HG03565 (cell line): ENCODE results near the gene HIP1.
"Not testable (repeated sequence)": the region's sequence is repeated elsewhere in the genome, so short reads cannot be mapped to it uniquely, and the experiment has no call there.

Experiments
- ATAC-seq: cut with Tn5 transposase; IDR thresholded peaks from one replicate; pipeline ENCODE4 v1.9.1; 2021; ENCODE audit warnings: mild to moderate bottlenecking, moderate library complexity; ENCODE audit not compliant: unreplicated experiment

The HIP1 gene

GRCh38 chr7:75583255-75583654, 155.5 kb downstream of the HIP1 start:
- no peak for ATAC-seq

DNA sequence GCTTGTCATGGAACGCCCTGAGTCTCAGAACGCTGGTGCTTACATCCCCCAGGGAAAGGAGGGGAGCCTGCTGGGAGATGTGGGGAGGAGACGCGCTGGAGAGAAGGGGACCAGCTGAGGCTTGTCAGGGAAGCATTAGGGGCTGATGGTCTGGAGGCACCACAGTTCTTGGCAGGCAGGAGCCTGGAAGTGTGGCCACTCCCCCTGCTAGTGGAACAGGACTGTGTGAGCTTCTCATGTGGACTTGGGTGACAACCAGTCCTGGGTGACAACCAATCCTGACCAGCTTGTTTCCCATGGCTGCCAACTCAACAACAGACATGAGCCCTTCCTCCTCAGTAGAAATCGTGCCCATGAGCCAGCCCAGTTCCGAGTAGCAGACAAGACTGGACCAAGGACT, 158.8 kb downstream of the HIP1 start:
- no peak for ATAC-seq

DNA sequence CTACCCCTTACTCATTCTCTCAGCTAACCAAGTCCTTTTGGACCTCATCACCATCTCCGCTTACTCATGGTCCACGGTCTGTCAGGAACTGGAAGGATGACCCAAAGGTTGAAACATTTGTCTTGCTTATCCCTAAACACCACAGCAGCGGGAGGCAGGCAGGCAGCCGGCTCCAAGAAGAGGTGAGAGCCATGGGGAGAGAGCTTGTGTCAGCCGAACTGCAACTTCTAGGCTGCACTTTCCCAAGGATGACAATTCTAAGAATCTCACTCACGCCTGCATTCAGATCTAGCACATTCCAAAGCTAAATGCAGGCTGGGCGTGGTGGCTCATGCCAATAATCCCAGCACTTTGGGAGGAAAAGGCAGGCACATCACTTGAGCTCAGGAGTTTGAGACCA, 160.7 kb downstream of the HIP1 start:
- ATAC-seq, result no peak

DNA sequence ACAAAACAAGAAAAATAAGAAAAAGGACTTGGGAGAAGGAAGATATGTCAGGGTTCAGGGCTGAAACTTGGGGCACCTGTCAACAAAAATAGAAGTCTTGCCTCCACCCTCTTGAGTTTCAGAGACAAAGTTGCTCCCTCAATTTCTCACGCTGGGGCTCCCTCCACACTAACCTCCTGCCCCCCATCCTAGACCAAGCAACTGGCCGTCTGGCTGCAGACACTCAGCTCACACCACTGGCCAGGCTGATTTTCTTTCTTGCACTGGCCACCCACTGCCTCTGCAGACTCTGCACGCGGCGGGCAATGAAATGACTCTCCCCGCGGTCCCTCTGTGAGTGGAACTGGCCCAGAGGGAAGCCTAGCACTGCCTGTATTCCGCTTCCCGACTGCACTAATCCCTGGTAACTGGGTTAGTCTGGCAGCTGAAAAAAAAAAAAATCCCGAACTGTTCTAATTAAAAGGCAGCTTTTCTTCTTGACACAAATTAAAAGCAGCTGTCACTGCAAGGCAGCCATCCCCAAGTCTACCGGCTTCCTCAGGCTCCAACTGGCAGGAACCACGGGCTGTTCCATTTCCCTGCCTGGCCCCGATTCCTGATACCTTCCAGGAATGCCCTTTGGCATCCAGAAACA, 163.1 kb downstream of the HIP1 start:
- no peak for ATAC-seq

GRCh38 chr7:75573477-75574019, 165.2 kb downstream of the HIP1 start:
- ATAC-seq, result no peak

GRCh38 chr7:75572814-75573213, 165.9 kb downstream of the HIP1 start:
- no peak for ATAC-seq

DNA sequence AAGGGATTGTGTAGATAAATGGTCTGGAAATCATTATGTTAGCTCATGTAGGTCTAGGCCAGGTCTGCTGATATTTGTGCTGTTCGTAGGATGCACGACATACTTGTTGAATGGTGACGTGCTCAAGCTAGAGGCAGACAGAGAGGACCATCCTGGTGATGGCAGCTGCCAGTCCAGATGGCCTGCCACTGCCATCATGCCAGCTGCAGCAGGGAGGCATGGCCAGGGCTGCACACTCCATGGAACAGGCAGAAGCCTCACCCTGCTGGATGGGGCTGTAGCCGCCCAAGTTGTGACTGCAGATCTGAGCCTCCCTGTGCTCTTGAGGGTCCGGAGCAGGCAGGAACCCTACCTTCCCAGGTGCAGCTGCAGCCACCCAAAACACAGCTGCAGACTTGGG, 166.3 kb downstream of the HIP1 start:
- no peak for ATAC-seq

DNA sequence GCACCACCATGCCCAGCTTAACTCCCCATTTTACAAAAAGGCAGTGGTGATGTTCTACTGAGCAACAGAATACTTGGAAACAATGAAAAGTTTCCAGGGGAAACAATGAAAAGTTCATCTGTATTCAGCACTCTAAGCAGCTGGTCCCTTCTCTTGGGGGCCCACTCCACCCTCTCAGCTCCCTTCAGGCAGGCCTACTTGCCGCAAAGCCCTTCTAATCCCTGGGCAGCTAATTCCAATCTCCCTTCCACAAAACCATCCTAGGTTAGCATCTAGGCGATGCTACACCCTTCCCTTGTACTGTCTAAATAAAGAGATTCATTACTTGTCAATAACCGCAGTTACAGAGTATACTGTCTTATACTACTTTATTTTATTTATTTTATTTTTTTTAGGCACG, 167.5 kb downstream of the HIP1 start:
- ATAC-seq, result no peak

GRCh38 chr7:75569629-75570282, 169.0 kb downstream of the HIP1 start:
- ATAC-seq, result not testable (repeated sequence)

DNA sequence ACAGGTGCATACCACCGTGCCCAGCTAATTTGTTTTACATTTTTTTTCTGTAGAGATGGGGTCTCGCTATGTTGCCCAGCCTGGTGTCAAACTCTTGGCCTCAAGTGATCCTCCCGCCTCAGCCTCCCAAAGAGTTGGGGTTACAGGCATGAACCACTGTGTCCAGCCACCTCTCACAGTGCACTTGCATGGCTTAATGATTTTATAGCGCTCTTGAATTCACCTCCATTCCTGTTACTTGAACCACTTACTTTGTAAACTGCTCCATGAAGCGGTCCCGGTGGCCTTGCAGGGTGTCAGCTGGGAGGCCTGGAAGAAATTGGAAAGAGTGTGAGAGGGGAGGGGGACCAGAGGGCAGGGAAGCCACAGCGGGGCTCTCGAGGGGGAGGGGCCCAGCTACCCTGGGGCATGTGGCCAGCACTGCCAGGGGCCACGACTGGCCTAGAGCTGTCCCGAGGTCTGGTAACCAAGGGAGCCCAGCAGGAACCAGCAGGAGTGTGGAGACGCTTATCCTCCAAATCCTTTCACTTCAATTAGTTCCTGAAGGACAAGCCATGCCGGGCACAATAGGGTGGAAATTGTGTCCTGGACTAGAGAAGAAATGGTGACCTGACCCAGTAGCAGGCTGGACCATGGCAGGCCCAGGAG, 170.7 kb downstream of the HIP1 start:
- no peak for ATAC-seq

- ATAC-seq, result no peak
Measured at GRCh38 chr7:75565132-75565837, 173.5 kb downstream of the HIP1 start.

DNA sequence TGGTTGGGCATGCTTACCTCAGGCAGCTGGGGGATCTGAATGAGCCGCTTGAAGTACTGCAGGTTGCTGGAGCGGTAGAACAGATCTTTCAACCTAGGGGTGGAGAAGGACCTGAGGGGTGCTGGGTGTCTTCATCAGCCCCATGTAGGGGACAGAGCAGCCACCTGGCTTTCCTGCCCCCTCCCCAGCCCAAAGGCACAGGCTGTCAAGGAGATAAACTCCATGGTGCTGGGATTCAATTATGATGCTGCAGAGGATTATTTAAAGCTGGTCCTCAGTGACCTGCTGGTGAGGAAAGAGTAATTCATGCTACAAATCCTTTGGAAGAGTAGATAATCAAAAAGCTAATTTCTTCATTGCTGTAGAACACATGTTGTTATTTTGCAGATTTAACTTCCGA, 175.6 kb downstream of the HIP1 start:
- ATAC-seq, result no peak

- ATAC-seq, result no peak
Measured at GRCh38 chr7:75559976-75560365, 178.8 kb downstream of the HIP1 start.

DNA sequence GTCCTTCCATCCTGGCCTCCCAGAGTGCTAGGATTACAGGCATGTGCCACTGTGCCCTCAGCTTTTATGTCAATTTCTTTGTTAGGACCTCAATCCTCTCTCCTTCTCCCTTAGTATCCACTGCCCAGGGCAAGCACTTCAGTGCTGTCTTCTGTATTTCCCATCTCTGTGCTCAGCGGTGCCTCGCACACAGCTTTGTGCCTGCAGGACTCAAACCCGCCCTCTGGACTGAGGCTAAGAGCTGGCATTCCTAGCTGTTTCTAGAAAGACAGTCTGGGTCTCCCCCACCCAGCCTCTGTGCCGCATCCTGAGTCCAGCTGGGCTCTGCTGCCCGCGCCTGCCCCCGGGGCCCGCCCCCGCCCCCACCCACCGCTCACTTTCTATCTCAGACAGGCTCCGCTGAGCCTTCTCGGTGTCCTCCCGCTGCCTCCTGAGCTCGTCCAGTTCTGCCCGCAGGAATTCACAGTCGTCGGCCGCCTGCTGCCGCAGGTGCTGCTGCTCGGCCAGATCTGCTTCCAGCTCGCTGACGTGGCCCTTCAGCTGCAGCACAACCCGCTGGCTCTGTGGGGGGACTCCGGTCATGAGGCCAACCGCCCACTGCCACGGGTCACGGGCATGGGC, 179.3 kb downstream of the HIP1 start:
- no peak for ATAC-seq

DNA sequence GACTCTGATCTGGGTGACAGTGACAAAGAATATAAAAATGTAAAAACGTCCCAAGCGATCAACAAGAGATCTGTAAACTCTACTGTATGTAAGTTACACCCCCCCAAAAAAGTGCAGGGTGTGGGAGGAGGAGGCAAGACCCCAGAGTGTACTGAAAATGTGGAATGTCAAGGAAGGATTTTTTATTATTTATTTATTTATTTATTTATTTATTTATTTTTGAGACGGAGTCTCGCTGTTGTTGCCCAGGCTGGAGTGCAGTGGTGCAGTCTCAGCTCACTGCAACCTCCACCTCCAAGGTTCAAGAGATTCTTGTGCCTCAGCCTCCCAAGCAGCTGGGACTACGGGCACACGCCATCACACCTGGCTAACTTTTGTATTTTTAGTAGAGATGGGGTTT, 181.9 kb downstream of the HIP1 start:
- ATAC-seq, result not testable (repeated sequence)

DNA sequence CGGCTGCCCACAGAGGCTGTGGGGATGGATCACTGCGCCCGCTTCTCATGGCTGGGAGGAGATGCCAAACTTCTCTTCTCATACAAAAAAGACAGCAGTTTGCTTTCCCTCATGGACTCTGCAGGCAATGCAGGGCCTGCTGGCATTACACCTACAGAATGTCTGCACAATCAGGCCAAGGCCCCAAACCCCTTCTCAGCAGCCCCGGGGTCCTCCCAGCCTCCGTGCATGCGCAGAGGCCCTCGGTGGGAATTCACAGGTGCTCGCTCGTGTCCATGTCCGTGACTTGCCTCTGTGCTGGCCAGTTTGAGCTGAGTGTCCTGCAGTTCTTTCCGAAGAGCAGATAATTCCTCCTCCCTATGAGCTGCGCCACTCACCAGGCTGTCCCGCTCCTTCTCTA, 183.0 kb downstream of the HIP1 start:
- ATAC-seq, result no peak

GRCh38 chr7:75546237-75547015, 192.3 kb downstream of the HIP1 start:
- no peak for ATAC-seq

DNA sequence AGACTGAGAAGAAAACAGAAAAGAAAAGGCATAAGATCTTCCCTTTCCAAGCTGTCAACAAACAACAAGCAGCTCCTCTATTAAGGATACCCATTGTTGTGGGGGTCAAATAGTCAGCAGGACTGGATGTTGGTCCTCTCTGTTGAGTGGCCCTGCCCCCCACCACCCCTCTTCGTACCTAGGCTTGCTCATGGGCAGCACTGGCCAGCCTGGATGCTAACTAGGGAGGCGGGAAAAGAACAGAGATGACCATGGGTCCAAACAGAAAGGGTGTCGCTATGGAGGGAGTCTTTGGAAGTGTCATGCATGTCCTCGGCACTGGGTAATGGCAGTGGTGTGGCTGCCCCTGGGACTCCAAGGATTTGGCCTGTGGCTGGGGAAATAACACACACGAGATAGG, 201.0 kb downstream of the HIP1 start:
- ATAC-seq, result no peak

DNA sequence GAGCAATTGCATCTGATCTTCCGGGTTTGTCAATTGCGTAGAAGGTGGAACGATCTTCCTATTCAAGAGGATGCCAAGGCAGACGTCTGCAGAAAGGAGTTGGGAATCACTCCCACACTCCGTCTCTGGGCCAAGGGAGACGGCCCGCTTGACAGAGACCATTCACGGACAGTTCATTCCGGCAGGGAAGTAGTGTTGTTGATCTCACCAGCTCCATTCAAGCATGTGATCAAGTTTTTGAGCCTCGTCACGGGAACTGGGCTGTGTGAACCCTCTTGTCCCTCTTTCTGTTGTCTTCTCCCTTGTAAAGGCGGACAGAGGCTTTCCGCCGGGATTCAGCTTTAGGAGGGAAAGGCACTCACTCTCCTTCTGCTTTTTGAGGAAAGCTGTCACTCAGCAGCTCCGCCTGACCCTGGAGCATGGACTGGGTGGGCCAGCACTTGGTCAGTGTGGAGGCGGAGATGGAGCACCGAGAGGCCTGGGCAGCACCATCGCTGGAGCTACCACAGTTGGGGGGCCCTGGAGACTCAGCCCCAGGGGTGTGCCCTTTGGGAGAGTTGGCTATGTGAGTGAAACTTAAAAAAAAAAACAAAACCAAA, 201.7 kb downstream of the HIP1 start:
- no peak for ATAC-seq

DNA sequence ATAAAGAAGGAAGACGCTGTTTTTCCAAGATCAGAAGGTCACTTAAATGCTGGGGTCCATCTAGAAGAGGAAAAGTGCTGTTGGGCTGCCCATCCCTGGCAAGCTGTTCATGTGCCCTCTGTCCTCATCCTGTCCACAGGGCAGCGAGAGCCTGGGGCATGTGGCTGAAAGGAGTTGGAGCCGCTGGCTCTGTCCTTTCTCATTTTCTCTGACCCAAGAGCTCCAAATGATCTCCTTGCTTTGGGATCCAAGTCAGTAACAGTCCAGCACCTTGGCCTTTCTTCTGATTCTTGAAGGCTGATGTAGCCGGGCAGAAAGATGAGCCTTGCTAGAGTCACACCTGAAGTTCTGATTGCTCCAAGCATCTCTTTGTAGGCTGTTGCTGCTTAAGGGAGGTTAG, 202.2 kb downstream of the HIP1 start:
- ATAC-seq, result no peak
